ENCODE results near the gene ARHGDIA. TPM values are rescaled to one million over a fixed set of nuclear protein-coding genes. Genes with fewer than 3 reads are reported as not detected.

The ARHGDIA gene
- total and polyA plus RNA-seq, 2 of the 8 experiments (the other 6 are each of a cell fraction or from before 2014, with no cell fraction given): 62.4 to 217 TPM

GRCh38 chr17:81888105-81888987 lies 17.2 kb upstream of the ARHGDIA start (continued):
- TF ChIP-seq, protein P1, sequence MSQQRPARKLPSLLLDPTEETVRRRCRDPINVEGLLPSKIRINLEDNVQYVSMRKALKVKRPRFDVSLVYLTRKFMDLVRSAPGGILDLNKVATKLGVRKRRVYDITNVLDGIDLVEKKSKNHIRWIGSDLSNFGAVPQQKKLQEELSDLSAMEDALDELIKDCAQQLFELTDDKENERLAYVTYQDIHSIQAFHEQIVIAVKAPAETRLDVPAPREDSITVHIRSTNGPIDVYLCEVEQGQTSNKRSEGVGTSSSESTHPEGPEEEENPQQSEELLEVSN (IDR thresholded peaks at IDR 0.05): no peak
- TF ChIP-seq RNF2 (IDR thresholded peaks at IDR 0.05; ENCODE audit: borderline replicate concordance, low read depth, low read length, missing control alignments, poor library complexity, severe bottlenecking) (no peak), KDM4A (IDR thresholded peaks at IDR 0.05; ENCODE audit: low read depth, low read length, severe bottlenecking) (no peak), JUN (IDR thresholded peaks at IDR 0.05; ENCODE audit: low read depth, low read length) (no peak), EP300 (IDR thresholded peaks at IDR 0.05; ENCODE audit: borderline replicate concordance in 1 of 2, low read depth in 2 of 2, low read length in 2 of 2) (no peak)
